ENCODE results near the gene PIGR.
A peak's percentile ranks its signal among the peaks of the same experiment; 100 is the strongest.

PIGR gene

DNA sequence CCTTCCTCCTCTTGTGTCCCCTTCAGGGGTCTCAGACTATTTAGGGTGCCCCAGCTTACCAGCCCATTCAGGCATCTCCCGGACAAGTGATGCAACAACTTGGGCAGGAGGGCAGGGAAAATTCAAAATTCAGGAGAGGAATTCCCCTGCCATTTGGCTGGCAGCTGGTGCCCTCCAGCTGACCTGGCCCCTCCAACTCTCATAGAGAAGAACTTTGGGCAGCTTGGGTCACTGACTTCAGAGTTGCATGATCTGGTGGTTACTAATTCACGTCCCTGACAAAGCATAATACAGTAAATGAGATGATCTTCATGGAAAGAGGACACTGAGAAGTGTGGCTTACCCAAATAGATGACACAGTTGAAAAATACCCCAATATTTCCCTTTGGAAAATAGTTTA lies 24.2 kb upstream of the PIGR start, which contains the start of gene FCAMR:
FCAMR (minus strand) TSS at position 15 of the 400 bp plus-strand sequence. CDS start 335 bp downstream, outside the sequence.
- Mint-ChIP-seq H3K27me3 (peaks cover 21 to 45% of the 10 kb centered on the region in 2 donors), H3K36me3 (ENCODE audit: insufficient read depth) (no peaks in the 10 kb centered on the region), H3K4me1 (ENCODE audit: low read depth in 2 of 2) (peaks cover 9% of the 10 kb centered on the region in 2 donors), H3K27ac (no peak within 1 kb of the TSS), H3K9me3 (no peaks in the 10 kb centered on the region), H3K4me3 (no peak within 1 kb of the TSS)
- no peak for DNase-seq
- no peak for ATAC-seq (replicated peaks)

DNA sequence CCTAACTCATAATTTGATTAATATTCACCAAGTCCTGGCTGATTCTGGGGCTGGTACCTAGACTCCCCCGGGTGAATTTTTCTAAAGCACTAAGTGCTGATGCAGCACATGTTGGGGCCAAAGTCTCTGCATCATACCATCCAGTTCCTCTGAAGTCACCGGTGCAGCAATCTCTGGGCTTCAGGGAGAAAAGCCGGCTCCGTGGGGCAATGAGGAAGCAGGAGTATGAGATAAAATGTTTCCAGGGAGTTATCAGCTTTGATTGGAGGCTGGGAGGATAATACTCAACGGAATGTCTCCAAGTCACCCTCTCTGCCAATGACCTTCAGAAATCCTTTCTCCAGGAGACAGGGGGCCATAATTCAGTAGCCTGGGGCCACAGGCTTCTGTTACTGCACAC lies 22.8 kb upstream of the PIGR start:
- Mint-ChIP-seq H3K27ac (no peak overlapping the region), H3K9me3 (no peaks in the 10 kb centered on the region), H3K4me1 (ENCODE audit: low read depth in 2 of 2) (peaks cover 9% of the 10 kb centered on the region in 2 donors), H3K4me3 (no peak overlapping the region), H3K27me3 (peaks cover 21 to 45% of the 10 kb centered on the region in 2 donors), H3K36me3 (ENCODE audit: insufficient read depth) (no peaks in the 10 kb centered on the region)
- no peak for ATAC-seq (replicated peaks)
- DNase-seq = no peak

- peaks cover 21 to 39% of the 10 kb centered on the region in 2 donors for H3K27me3 Mint-ChIP-seq
- H3K36me3 Mint-ChIP-seq (ENCODE audit: insufficient read depth) = no peaks in the 10 kb centered on the region
- H3K9me3 Mint-ChIP-seq = no peaks in the 10 kb centered on the region
- H3K4me1 Mint-ChIP-seq (ENCODE audit: low read depth in 2 of 2) = peaks cover 9 to 14% of the 10 kb centered on the region in 2 donors
- ATAC-seq (replicated peaks) = no peak
- no peak for DNase-seq
- no peak overlapping the region for H3K4me3 Mint-ChIP-seq
- peak overlapping the region in 1 of 2 donors; percentile 6 for H3K27ac Mint-ChIP-seq
Measured at GRCh38 chr1:206967096-206967849, 21.0 kb upstream of the PIGR start.

DNA sequence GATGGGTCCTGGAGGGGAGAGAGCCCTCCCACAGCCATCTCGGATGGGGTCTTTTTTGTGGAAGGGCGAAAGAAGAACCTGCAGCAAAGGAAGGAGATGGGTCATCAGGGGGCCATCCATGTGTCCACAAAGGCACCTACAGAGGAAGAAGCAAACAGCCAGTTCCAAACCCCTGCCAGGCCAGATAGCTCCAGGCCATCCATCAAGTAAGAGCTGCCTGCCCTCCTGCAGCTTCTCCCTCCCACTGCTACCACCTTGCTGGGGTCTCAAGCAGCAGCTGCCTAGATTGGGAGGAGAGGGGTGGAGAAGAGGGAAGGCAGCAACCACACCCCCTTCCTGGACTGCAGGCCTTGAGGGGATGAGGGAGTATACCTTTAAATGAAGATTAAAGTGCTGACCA lies 19.5 kb upstream of the PIGR start:
- peaks cover 9 to 16% of the 10 kb centered on the region in 2 donors for H3K4me1 Mint-ChIP-seq (ENCODE audit: low read depth in 2 of 2)
- no peaks in the 10 kb centered on the region for H3K9me3 Mint-ChIP-seq
- H3K36me3 Mint-ChIP-seq (ENCODE audit: insufficient read depth) = no peaks in the 10 kb centered on the region

DNA sequence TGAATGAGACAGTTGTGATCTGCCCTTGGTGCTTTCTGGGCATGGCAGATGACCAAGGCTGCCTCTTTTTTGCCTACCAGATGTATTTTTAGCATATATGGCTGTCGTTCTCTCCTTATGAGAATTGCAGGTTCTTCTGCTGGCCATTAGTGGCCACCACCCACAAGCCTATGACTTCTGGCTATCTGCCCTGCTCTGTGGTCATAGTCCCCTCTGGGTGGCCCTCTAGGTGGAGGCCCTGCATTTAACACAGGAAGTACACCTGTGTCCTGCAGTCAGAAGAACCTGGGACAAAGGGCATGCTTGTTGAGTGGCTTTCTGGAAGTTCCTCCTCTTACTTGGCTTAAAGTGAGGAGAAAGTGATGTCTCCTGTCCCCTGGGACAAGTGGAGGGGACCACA lies 17.5 kb upstream of the PIGR start:
- Mint-ChIP-seq H3K27me3 (peaks cover 0 to 8% of the 10 kb centered on the region in 2 donors), H3K9me3 (no peaks in the 10 kb centered on the region), H3K36me3 (ENCODE audit: insufficient read depth) (no peaks in the 10 kb centered on the region), H3K4me1 (ENCODE audit: low read depth in 2 of 2) (peaks cover 7 to 16% of the 10 kb centered on the region in 2 donors), H3K4me3 (no peak overlapping the region), H3K27ac (no peak overlapping the region)
- no peak for ATAC-seq (replicated peaks)
- no peak for DNase-seq

More for the DNA sequence above, 19.5 kb upstream of the PIGR start:
- ATAC-seq (replicated peaks) = no peak
- Mint-ChIP-seq H3K27me3 (peaks cover 12 to 27% of the 10 kb centered on the region in 2 donors), H3K27ac (no peak overlapping the region), H3K4me3 (no peak overlapping the region)
- no peak for DNase-seq

DNA sequence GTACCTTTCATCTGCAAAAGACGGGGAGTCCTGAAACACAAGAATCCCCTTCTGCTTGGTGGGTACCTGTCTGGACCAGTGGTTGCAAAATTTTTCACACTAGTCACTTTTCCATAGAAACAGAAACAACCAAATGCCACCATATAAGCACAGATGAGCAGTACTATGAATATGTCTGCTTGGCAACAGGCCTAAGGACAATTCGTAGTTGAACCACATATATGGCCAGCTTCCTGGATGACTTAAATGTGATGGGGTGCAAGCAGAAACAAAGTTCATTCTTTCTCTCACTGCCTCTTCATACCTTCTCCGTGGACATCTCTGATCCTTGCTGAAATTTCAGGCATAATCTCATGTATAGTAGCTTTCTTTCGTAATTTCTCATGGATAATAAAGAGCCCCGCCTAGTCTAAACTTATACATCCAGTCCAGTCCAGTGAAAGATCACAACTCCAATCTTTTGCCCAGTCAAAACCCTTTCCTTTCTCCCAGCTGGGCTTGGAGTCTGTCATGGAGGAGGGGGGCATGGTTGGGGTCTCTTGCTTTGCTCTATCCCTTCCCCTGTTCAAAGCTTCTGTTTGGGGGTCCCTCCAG lies 16.9 kb upstream of the PIGR start:
- H3K4me1 Mint-ChIP-seq (ENCODE audit: low read depth in 2 of 2) = peaks cover 7 to 16% of the 10 kb centered on the region in 2 donors
- H3K36me3 Mint-ChIP-seq (ENCODE audit: insufficient read depth) = no peaks in the 10 kb centered on the region
- no peak for ATAC-seq (replicated peaks)
- H3K9me3 Mint-ChIP-seq = no peaks in the 10 kb centered on the region
- H3K27me3 Mint-ChIP-seq = peaks cover 0 to 8% of the 10 kb centered on the region in 2 donors
- no peak overlapping the region for H3K4me3 Mint-ChIP-seq
- no peak overlapping the region for H3K27ac Mint-ChIP-seq
- DNase-seq = no peak

DNA sequence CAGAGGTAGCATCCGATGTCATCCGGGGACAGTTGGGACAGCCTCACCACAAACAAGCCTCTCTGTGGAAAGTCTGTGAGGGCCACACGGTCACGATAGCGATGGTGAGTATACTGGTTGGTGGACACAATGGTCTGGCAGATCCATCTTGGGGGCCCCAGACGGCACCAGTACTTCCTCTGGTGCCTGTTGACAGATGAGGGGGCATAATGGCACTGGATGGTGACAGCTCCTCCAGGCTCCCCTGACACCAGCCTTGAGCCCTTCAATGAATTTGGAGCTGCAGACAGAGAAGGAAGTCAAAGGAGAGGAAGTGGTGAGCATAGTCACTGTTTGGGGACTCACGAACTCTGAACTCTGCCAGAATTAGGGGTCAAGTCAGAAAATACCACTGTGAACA lies 16.0 kb upstream of the PIGR start:
- ATAC-seq (replicated peaks) = no peak
- DNase-seq = no peak
- Mint-ChIP-seq H3K36me3 (ENCODE audit: insufficient read depth) (no peaks in the 10 kb centered on the region), H3K27me3 (peaks cover 0 to under 1% of the 10 kb centered on the region in 2 donors), H3K4me3 (no peak overlapping the region), H3K9me3 (no peaks in the 10 kb centered on the region), H3K4me1 (ENCODE audit: low read depth in 2 of 2) (peaks cover 2 to 9% of the 10 kb centered on the region in 2 donors), H3K27ac (peak overlapping the region in 1 of 2 donors; percentile 15)

DNA sequence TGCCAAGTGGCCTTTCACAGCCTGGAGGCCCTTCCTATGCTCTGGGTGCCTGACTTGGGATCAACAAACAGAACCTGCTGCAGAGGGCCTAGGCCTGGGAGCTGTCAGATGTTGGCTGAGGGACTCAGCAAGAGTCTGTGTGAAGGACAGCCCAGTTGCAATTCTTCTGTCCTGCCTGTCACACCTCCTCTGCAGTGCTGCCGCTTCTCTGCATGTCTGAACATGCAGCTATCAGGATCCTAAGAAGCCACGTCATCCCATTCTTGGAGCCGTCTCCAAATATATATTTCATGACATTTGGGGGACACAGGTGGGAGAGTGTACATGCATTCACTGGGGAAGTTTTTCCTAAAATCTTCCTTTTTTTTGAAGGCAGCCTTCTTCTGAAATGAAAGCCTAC lies 15.4 kb upstream of the PIGR start:
- Mint-ChIP-seq H3K36me3 (ENCODE audit: insufficient read depth) (no peaks in the 10 kb centered on the region), H3K27me3 (peaks cover 0 to 2% of the 10 kb centered on the region in 2 donors), H3K9me3 (no peaks in the 10 kb centered on the region), H3K27ac (no peak overlapping the region), H3K4me1 (ENCODE audit: low read depth in 2 of 2) (peaks cover 0 to 7% of the 10 kb centered on the region in 2 donors), H3K4me3 (no peak overlapping the region)
- no peak for DNase-seq
- no peak for ATAC-seq (replicated peaks)

GRCh38 chr1:206960676-206961386 lies 14.6 kb upstream of the PIGR start:
- no peak overlapping the region for H3K27ac Mint-ChIP-seq

DNA sequence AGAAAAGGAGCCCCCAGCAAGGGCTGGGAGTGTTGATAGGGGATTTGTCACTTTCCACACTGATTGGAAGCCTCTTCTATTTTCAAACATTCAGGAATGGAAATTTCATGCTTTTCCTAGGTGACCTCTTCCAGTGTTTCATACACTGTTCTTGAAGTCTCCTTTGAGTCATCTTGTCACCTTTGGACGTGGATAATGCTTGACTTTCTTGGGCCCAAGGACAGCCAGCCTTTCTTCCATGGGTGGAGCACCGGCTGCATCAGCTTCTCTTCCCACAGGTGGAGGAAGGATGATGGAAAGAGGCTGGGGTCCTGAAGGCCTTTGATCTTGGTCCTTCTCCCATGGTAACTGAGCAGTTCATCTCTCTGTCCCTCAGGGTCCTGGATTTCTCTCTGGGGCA lies 11.9 kb upstream of the PIGR start:
- H3K4me1 Mint-ChIP-seq (ENCODE audit: low read depth in 2 of 2) = peaks cover 0 to 7% of the 10 kb centered on the region in 2 donors
- H3K27ac Mint-ChIP-seq = no peak overlapping the region
- H3K27me3 Mint-ChIP-seq = peaks cover 0 to 14% of the 10 kb centered on the region in 2 donors
- H3K9me3 Mint-ChIP-seq = no peaks in the 10 kb centered on the region
- H3K4me3 Mint-ChIP-seq = no peak overlapping the region
- H3K36me3 Mint-ChIP-seq (ENCODE audit: insufficient read depth) = no peaks in the 10 kb centered on the region
- no peak for DNase-seq
- no peak for ATAC-seq (replicated peaks)

More at GRCh38 chr1:206960676-206961386, 14.6 kb upstream of the PIGR start:
- Mint-ChIP-seq H3K4me1 (ENCODE audit: low read depth in 2 of 2) (peaks cover 0 to 7% of the 10 kb centered on the region in 2 donors), H3K27me3 (peaks cover 0 to 10% of the 10 kb centered on the region in 2 donors), H3K36me3 (ENCODE audit: insufficient read depth) (no peaks in the 10 kb centered on the region), H3K4me3 (no peak overlapping the region), H3K9me3 (no peaks in the 10 kb centered on the region)
- no peak for ATAC-seq (replicated peaks)
- no peak for DNase-seq

DNA sequence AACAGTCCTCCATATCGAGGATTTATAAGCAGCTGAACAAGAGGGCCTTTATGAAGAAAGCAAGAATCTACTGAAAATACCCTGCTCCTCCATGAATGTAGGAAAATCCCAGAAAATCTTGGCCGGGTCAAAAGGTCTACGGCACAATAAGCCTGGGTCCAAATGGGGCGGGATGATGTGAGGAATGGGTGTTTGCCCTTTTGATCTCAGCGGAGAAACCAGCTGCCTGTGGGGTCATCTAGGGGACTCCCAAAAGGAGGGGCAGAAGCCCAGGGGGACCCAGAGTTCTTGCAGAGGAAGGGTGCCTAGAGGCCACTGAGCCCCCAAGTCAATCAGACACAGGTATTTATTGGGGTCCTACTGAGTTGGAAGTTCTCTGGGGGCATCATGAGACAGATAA lies 11.4 kb upstream of the PIGR start:
- DNase-seq (no peak), ATAC-seq (replicated peaks) (no peak)
- Mint-ChIP-seq H3K9me3 (no peaks in the 10 kb centered on the region), H3K27ac (no peak overlapping the region), H3K36me3 (ENCODE audit: insufficient read depth) (no peaks in the 10 kb centered on the region), H3K27me3 (peaks cover 0 to 14% of the 10 kb centered on the region in 2 donors), H3K4me3 (no peak overlapping the region), H3K4me1 (ENCODE audit: low read depth in 2 of 2) (peaks cover 0 to 5% of the 10 kb centered on the region in 2 donors)

DNA sequence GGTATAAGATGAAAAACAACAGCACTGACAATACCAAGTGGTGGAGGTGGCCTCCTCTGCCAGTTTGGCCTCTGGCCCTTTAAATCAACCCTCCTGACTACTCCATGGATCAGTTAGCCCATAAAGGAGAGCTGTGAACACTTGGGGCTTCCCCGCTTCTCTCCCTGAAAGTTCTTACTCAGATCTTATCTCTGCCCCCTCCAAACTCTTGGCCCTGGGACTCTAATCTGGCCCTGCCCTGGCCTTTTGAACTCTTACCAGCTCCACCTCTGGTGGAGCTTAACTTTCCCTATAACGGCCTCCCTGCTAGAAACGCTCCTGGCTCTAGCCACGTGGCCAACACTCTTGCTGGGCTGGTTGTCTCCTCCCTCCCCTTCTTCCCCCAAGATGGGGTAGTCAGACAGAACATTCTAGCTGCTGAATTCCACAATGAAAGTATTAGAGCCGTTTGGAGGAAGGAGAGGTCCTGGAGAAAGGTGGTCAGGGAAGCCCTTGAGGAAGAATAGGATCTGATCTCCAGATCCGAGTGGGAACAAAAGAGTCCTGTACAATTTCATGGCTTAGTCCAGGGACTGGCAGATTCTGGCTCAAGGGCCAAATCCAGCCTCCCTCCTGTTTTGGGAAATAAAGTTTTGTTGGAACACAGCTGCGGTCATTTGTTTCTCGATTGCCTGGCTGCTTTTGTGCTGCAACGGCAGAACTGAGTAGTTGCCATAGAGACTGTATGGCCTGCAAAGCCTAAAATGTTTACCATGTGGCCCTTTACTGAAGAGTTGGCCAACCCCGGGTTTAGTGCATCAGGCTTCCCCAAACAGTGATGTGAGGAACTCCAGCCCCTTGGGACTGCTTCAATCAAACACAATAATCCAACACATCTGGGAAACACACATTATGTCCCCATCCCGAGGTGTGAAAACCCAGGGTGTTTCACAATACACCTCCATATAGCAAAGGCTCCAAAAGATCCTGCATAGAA lies 9.5 kb upstream of the PIGR start:
- ATAC-seq (replicated peaks) (no peak), DNase-seq (no peak)
- Mint-ChIP-seq H3K4me3 (no peak overlapping the region), H3K27me3 (peaks cover 0 to 14% of the 10 kb centered on the region in 2 donors), H3K36me3 (ENCODE audit: insufficient read depth) (no peaks in the 10 kb centered on the region), H3K27ac (peak overlapping the region in 1 of 2 donors; percentile 1), H3K9me3 (no peaks in the 10 kb centered on the region), H3K4me1 (ENCODE audit: low read depth in 2 of 2) (no peaks in the 10 kb centered on the region)

Data from effector memory CD8-positive, alpha-beta T cell (primary cell).